HG03457 (cell line): ENCODE data around the gene RBM20.

ENCODE experiments used
- ATAC-seq: cut with Tn5 transposase; IDR thresholded peaks from one replicate; pipeline ENCODE4 v1.9.1; 2021; ENCODE audit warnings: moderate number of reproducible peaks; ENCODE audit not compliant: unreplicated experiment

Gene RBM20

DNA sequence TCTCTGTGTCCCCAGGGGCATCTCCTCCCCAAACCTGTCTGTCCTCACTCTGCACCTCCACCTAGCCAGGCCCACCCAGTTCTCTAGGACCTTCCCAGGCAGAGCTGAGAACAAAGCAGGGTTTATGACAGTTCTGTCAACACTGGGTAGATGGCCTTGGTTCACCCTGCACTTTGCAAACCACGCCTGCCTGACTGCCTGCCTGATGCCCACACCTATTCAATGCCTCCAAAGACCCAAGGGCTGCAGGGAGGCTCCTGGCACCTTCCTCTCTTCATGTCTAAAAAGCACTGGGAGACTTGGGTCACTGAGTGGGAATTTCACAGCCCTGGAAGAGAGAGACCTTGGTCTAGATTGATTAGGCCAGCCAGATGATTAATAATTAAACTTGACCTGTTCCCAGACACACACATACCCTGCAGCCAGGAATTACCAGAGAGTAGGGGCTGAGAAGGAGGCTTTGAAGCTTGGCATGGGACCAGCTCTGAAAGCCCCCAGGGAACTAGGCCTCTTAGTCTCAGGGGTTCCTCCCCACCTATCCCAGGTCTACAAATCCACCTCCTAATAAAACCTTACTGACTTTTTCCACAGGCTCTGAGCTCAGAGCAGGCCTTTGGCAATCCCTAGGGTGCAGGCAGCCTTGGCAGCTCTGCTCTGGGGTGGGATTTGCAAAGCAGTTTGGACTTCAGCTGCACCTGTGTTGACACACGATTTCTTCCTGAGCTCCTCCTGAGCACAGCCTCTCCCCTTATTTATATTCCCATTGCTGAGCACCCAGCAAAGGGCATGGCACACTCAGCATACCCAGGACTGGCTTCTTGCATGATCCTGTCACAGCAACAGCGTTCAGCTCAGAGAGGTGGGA lies 201.9 kb downstream of the RBM20 start:
- no peak for ATAC-seq

GRCh38 chr10:110847374-110847773 lies 203.2 kb downstream of the RBM20 start:
- ATAC-seq = no peak

DNA sequence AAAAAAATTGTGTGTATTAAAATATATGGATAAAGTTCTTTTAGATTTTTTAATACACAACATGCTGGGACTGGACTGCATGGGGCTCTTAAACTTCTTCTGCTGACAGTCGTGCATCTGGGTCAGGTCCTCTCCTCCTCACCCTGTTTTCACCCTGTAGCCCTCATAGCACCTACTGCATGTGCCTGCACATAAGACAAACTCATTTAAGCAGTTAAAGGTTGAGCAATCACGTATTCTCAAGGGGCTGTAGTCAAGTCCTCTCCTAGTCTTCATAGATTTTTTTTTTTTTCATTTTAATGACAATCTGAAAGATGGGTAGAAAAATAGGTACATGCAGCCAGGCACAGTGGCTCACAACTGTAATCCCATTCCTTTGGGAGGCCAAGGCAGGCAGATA lies 204.0 kb downstream of the RBM20 start:
- no peak for ATAC-seq

DNA sequence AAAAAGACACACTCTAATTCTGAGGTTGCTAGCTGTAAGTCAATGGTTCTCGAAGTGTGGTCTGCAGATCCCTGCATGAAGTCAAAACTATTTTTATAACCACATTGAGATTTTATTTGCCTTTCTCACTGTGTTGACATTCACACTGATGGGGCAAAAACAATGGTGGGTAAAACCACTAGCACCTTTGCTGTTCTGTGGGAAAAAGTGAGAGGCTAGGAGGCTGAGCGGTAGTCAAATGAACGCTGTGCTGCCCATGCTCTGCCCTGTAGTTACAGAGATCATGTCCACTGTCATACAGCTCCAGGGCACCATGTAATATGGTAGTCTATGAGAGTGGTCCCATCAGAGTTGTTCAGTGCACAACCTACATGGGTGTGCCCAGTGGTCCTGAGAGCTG lies 206.0 kb downstream of the RBM20 start:
- ATAC-seq = no peak

DNA sequence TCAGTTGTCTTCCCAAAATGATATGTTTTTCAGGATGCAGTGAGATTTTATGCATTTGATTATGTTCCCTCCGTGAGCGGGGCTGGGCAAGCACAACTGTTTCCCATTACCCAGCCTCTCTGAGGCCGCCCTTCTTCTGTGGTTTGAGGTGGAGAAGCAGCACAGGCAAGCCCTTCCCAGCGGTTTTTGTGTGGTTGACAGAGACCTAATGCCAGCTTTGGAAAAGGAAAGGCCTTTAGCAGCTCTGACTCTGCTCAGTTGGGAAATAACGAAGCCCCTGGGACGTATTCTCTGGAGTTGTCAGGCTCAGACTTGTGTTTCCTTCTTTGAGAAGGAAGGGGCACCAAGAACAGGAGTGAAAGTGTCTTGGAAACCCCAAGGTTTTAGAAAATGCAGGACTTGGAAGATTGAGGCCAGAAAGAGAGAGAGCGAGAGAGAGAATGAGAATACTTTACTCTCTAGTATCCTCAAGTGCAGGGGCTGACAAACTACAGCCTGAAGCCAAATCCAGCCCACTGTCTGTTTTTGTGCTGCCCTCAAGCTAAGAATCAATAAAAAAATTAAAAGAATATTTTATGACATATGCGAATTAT lies 207.0 kb downstream of the RBM20 start:
- ATAC-seq = no peak

GRCh38 chr10:110852255-110852896 lies 208.2 kb downstream of the RBM20 start:
- no peak for ATAC-seq

DNA sequence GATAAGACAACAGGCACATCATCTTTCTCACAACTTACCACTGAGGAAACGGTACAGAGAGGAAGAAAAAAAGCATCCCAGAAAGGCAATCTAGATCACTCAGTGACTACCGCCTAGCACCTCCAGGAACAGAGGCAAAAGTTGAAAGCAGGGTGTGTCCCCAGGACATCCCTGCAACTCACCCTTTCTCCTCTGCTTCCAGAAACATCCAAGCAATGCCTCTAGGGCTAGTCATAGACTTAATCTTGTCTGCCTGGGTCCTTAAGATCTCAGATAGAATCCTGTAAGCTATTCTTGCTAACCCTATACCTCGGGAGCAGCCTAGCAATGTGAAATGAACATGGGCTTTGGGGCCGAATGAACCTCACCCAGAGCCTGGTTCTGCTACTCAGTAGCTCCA lies 208.8 kb downstream of the RBM20 start:
- ATAC-seq = no peak

DNA sequence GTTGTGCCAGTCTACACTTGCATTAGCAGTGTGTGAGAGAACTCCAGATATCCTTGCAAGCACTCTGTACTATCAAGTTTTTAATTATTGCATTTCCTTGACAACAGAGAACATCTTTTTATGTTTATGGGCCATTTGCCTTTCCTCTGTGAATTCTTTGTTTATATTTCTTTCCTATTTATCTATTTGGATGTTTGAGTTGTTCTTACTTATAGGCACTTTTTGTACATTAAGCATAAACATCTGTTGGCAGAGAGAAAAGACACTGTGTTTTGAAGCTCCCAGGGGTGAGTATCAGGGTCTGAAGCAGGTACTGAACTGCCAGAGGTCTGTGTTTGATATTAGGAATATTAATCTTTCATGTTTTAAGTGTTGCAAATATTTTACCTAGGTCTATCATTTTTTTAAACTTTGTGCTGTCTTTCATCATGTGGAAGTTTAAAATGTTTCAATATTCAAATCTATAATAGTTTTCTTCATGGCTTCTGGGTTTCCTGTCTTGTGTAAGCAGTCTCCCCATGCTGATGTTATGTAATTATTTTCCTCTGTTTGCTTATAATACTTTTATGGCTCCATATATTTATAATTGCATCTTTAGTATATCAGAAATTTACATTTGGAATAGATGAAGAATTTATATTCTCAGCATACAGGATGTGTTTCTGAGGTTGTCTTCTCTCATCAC lies 209.9 kb downstream of the RBM20 start:
- ATAC-seq = no peak

DNA sequence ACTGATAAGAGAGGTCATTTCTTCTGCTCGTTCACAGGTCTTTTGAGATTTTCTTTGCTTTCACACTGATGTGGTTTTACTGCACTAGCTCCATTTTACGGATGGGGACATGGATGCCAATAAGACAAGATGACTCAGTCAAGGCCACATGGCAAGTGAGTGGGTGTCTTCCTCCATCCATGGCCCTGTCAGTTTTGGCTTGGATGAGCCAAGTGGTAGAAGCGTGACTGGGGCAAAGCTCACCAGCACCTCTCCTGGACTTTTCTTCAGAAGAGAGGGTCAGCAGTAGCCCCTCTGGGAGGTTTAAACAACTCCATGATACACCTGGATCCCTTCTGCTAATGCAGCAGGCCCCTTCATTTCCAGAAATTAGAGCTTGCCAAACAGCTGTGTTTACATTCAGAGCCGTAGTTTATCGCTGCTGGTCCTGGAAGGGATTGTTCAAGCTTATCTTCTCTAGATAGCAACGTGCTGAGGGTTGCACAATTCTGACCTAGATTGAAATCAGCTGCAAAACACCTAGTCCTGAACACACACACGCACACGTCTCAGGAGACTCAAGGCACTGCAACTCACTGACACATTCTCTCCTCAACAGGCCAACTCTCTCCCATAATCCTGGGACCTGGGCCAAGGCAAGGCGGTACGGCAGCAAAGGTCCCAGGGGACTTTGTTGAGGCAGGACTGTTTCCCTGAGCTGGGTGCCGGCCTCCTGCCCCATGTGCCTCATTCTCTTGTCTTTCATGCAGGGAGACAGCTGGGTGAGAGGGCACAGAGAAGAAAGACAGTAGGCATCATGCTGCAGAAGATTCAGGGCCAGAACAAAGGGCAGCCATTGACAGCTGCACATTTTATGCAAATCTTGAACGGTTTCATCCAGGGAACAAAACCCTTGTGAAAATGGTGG lies 213.4 kb downstream of the RBM20 start:
- ATAC-seq = no peak

DNA sequence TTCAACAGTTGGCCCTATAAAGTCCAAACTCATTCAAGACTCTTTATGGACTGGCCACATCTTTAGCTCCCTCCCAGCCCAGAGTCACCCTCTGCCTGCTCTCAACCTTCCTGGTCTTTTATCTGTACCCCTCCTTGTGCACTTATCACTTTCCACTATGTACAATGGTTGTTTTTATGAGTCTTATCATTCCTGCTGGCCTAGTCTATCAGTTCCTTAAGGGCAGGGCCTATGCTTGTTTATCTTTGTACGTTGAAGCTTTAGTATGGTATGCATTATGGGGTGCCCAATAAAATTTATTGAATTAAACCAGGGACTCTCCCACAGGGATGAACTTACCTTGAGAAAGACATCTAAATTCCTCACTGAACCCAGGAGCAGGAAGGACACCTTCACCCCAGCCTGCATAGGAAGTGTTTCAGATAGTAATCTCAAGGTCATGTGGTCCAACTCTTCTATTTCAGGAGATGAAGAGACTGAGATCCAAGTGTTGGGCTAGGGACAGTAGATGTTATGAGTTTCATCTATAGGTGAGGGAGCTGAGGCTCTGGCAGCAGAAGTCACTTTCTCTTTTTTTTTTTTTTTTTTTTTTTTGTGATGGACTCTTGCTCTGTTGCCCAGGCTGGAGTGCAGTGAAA lies 214.3 kb downstream of the RBM20 start:
- no peak for ATAC-seq

DNA sequence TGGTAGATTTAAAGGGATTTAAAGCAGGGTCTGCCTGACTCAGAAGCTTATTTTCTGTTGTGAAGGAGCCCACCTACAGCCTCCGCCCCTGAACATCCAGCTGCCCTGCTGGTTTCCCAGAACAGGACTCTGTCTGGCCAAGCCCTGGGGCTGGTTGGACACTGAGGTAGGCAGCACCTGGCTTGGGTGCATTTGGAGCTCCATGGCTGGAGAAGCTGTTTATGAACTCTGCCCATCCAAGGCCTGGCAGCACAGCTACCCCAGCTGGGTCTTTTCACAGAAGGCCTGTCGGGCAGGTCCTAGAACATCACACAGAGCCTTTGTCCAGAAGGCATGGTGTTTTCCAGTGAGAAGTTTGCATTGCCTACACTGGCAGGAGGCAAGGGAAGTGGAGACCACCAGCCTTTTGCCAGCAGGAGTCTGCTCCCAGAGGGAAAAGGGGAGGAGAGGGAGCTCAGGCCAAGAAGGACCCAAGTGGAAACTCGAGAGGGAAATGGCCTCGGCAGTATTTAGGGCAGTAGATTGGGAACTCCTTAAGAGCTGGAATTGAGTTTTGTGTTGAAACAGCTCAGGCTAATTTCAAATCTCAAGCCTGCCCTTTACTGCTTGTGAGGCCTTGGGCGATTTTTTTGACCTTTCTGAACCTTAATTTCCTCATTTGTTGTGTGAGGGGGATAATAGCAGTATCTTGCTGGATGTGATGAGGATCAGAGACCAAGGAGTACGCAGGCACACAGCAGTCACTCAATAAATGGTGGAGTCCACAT lies 215.3 kb downstream of the RBM20 start:
- ATAC-seq = no peak

DNA sequence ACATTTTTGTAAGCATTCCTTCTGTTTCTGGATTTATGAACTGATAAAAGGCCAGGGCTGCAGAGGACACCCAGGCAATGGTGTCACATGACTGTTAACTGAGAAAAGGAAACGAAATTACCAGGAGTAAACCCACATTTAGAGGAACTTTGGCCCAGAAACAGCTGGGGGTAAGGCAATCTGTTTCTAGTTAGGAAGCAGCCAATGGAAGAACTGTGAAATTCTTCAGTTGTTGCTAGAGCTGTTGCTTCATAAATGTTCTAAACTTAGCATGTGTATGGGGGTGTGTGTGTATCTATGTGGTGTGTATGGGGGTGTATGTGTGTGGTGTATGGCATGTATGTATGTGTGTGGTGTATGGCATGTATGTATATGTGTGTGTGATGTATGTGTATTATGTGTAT lies 215.8 kb downstream of the RBM20 start:
- ATAC-seq = no peak

GRCh38 chr10:110860576-110861241 lies 216.6 kb downstream of the RBM20 start:
- ATAC-seq = peak; percentile 41

DNA sequence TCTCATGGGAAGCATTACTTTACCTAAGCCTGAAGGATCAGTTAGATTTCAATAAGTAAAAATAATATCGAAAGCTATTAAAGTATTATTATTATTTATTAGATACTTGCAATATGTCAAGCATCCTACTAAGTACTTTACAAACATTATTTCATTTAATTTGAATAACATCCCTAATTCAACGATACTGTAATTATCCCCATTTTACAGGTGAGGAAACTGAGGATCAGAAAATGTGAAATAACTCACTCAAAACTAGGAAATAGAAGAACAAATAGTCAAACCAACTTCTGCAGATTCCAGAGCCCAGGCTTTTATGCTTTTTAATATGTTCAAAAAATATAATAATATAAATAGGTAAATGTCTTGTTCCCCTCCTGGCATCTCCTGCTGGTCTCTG lies 217.3 kb downstream of the RBM20 start:
- ATAC-seq = no peak

GRCh38 chr10:110861930-110862649 lies 218.0 kb downstream of the RBM20 start:
- no peak for ATAC-seq

GRCh38 chr10:110862961-110863360 lies 218.8 kb downstream of the RBM20 start:
- no peak for ATAC-seq

DNA sequence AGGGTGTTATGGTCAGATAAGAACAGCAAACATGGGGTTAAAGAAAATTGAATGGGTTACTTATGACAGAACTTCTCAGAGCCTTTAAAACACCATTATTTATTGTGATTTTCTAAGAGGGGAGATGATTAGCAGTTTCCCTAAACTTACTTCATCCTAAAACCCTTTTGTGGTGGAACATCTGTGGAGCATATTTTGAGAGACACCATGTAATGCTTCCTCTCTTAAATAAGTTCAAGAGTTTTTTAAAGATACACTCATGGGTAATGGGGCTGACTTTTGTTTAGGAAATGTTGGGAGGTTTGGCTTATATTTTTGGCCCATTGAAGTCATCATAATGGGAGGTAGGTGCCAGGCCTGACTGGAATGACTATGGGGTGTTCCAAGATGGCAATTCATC lies 219.2 kb downstream of the RBM20 start:
- no peak for ATAC-seq

- ATAC-seq = no peak
These were observed 219.8 kb downstream of the RBM20 start for GRCh38 chr10:110863956-110864355.
